Neutrophil (primary cell): Measurements from ENCODE around the gene PRXL2B.

Experiments
- H3K27ac ChIP-seq: fragments of 200-600 bp; sonication (generic); 2 replicates; pipeline ENCODE4 v1.5.1; 2016; ENCODE audit warnings: mild to moderate bottlenecking, moderate library complexity
- H3K27me3 ChIP-seq: fragments of 200-600 bp; sonication (generic); 2 replicates; pipeline ENCODE4 v1.6.0; 2016; ENCODE audit warnings: mild to moderate bottlenecking
- H3K36me3 ChIP-seq: fragments of 200-600 bp; sonication (generic); 2 replicates; pipeline ENCODE4 v1.5.1; 2017
- H3K4me1 ChIP-seq, 2 experiments: fragments of 200-600 bp in 1 of 2; sonication (generic) in 1 of 2; 1 replicate in 1 of 2; 2 replicates in 1 of 2; pipeline versions ENCODE4 v1.5.1 to v1.6.1; 2013 to 2016; ENCODE audit warnings: low read depth in 1 of 2, low read length in 1 of 2, mild to moderate bottlenecking in 1 of 2, moderate library complexity in 1 of 2; ENCODE audit not compliant: control insufficient read depth in 1 of 2, insufficient read depth in 1 of 2
- H3K4me3 ChIP-seq, 2 experiments: fragments of 200-600 bp in 1 of 2; sonication (generic) in 1 of 2; 1 replicate in 1 of 2; 2 replicates in 1 of 2; pipeline ENCODE4 v1.5.1; 2013 to 2016; ENCODE audit warnings: low read depth in 1 of 2, low read length in 1 of 2, mild to moderate bottlenecking in 1 of 2, moderate library complexity in 1 of 2
- H3K9me3 ChIP-seq: fragments of 200-600 bp; sonication (generic); 2 replicates; pipeline ENCODE4 v1.5.1; 2016
- TF ChIP-seq, protein P1 (sequence below): fragments of 200-600 bp; sonication (generic); IDR thresholded peaks from 2 replicates; pipeline ENCODE4 v1.5.1; 2016; ENCODE audit warnings: antibody characterized with exemption

PRXL2B gene

DNA sequence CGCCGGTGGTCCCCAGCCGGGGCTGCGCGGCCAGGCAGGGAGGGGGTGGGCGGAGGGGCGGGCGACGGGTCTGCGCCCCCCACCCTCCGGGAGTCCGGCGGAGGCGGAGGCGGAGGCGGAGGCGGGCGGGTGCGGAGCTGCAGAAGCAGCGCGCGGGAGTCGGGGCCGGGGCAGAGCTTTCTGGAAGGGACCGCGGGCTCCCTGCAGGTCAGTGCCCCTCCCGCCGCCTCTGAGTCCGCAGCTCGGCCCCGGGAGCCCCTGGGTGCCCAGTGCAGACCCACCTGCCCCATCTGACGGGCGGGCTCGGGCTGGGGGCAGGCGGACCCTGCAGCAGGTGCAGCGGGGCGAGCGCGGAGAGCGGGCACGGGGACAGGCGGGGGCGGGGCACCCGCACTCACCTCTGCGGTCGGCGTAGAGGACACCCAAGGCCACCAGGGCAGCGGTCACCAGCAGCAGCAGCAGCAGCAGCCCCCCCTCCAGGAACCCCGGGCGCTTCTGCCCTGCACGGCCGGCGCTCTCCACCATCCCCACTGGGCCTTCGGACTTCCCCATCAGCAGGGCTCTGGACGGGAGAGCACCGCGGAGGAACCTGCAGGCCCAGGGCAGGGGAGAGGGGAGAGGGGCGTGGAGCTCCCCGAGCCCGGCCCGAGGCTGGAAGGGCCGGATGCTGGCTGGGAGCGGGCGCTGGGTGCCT, 42.5 kb downstream of the PRXL2B start:
- peaks cover 86% of the 10 kb centered on the region for H3K27me3 ChIP-seq

DNA sequence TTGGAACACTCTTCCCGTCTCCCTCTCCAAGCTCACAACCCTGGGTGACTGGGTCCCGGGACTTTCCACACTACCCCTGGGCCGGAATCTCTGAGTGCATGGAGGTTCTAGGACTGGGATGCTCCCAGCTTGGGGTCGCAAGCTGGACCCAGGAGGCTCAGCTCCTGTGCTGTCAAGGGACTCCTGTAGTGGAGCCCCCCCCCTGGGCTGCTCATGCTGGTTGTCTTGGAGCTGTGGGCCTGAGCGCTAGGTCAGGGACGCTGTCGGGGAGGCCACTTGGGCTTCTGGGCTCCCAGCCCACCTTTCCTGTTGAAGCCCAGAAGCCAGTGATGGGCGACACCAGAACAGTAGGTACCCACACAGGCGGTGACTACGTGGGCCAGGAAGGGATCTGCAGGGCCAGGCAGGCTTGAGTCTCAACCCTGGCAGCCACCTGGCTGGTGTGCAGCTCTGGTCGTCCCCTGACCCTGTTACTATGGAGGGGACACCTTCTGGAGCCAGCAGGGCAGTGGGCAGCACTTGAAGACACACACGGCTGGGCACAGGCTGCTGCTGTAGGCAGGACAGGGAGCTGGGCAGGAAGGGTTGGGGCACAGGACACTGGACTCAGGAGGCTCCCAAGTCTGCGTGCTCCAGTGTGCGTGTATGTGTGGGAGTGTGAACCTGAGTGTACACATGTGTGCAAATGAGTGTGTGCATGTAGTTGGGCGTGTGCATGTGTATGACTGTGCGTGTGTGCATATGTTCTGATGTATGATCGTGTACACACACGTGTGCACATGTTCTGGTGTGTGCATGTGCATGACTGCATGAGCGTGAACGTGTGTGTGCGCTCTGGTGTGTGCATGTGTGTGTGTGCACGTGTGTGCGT, 43.3 kb downstream of the PRXL2B start:
- H3K4me1 ChIP-seq: no peaks in the 10 kb centered on the region
- TF ChIP-seq, protein P1, sequence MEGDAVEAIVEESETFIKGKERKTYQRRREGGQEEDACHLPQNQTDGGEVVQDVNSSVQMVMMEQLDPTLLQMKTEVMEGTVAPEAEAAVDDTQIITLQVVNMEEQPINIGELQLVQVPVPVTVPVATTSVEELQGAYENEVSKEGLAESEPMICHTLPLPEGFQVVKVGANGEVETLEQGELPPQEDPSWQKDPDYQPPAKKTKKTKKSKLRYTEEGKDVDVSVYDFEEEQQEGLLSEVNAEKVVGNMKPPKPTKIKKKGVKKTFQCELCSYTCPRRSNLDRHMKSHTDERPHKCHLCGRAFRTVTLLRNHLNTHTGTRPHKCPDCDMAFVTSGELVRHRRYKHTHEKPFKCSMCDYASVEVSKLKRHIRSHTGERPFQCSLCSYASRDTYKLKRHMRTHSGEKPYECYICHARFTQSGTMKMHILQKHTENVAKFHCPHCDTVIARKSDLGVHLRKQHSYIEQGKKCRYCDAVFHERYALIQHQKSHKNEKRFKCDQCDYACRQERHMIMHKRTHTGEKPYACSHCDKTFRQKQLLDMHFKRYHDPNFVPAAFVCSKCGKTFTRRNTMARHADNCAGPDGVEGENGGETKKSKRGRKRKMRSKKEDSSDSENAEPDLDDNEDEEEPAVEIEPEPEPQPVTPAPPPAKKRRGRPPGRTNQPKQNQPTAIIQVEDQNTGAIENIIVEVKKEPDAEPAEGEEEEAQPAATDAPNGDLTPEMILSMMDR: no peak
- H3K9me3 ChIP-seq: no peaks in the 10 kb centered on the region
- H3K36me3 ChIP-seq: no peaks in the 10 kb centered on the region
- no peak overlapping the region for H3K27ac ChIP-seq
- no peak overlapping the region for H3K4me3 ChIP-seq
- H3K27me3 ChIP-seq: peaks cover 78% of the 10 kb centered on the region

More for the DNA sequence above, 42.5 kb downstream of the PRXL2B start:
- no peak overlapping the region for H3K27ac ChIP-seq
- H3K9me3 ChIP-seq: no peaks in the 10 kb centered on the region
- TF ChIP-seq, protein P1: no peak
- no peaks in the 10 kb centered on the region for H3K4me1 ChIP-seq
- H3K36me3 ChIP-seq: no peaks in the 10 kb centered on the region
- no peak overlapping the region for H3K4me3 ChIP-seq

DNA sequence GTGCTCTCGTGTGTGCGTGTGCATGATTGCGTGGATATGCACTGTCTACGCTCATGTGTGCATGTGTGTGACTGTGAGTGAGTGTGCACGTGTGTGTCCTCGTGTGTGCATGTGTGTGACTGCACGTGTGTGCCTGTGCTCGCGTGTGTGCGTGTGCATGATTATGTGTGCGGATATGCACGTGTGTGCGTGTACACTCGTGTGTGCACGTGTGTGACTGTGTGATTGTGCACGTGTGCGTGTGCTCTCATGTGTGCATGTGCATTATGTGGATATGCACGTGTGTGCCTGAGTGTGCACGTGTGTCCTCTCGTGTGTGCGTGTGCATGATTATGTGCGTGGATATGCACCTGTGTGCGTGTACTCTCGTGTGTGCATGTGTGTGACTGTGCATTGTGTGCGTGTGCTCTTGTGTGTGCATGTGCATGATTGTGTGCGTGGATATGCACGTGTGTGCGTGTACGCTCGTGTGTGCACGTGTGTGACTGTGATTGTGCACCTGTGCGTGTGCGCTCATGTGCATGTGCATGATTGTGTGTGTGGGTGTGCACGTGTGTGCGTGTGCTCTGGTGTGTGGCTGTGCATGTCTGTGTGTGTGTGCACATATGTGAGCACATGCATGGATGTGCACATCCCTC, 44.0 kb downstream of the PRXL2B start:
- Histone ChIP-seq H3K9me3 (no peaks in the 10 kb centered on the region), H3K27me3 (peaks cover 70% of the 10 kb centered on the region), H3K4me1 (no peaks in the 10 kb centered on the region), H3K4me3 (no peak overlapping the region), H3K27ac (no peak overlapping the region), H3K36me3 (no peaks in the 10 kb centered on the region)
- TF ChIP-seq, protein P1: no peak

DNA sequence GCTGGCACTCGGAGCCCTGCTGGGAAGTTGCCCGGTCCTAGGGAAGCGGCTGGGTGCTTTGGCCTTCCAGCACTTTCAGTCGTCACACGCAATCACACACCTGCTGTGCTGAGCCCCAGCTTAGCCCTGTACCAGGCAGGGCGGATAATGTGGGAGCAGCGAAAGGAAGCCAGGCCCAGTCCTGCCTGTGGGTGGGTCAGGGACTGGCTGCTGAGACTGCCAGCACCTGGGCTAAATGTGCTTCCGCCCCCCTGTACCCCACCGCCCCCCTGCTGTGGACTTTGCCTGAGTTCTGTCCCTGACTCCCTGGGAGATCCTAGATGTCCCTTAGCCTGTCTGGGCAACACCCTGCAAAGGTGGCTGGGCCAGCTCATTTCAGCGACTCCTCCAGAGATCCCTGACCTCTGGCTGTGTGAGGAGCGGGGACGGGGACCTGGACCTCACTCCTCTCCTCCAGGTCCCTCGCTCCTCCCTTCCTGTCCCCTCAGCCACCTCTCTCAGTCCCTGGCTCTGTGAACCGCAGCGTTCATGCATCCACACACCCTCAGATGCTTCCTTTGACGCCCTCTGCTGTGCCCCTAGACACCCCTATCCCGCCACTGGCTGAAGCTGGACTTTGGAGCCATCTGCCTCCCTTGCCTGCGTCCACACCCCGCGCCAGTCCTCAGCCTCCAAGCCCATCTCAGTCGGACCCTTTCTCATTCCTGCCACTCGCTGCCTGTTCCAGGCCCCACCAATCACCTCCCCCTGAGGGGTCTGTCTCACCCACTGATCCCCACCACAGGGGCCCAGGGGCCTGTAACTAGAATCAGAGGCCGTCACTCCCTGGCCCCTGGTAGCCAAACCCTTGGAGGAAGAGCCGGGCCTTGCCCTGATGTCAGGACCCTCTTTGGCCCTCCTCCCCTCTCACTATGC, 44.8 kb downstream of the PRXL2B start:
- Histone ChIP-seq H3K36me3 (no peaks in the 10 kb centered on the region), H3K27ac (no peak overlapping the region), H3K9me3 (peaks cover 3% of the 10 kb centered on the region), H3K4me3 (no peak overlapping the region), H3K27me3 (peaks cover 63% of the 10 kb centered on the region), H3K4me1 (no peaks in the 10 kb centered on the region)
- TF ChIP-seq, protein P1: no peak

DNA sequence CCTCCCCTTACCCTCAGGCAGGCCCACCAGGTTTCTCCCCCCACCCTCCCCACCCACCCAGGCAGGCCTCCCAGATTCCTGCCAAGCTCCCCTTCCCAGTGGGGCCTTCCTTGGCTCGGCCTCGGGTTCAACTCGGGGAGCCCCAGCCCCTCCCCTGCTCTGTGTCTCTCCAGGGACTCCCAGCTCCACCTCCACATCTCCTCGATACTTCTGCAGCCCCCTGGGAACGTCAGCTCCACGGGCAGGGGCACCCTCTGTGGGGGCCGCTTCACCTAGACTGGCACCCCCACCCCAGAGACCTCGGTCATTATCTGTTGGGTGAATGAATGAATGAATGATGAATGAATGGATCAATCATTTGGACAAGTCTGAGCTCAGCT, 45.5 kb downstream of the PRXL2B start:
- H3K9me3 ChIP-seq: peaks cover 9% of the 10 kb centered on the region
- TF ChIP-seq, protein P1: no peak
- no peak overlapping the region for H3K27ac ChIP-seq
- no peaks in the 10 kb centered on the region for H3K4me1 ChIP-seq
- H3K27me3 ChIP-seq: peaks cover 56% of the 10 kb centered on the region
- H3K4me3 ChIP-seq: no peak overlapping the region
- no peaks in the 10 kb centered on the region for H3K36me3 ChIP-seq
